HG02973 (cell line): ENCODE measurements around the gene ADAMTS13.

Source experiments
- ATAC-seq: cut with Tn5 transposase; IDR thresholded peaks from one replicate; pipeline ENCODE4 v1.9.1; 2021; ENCODE audit warnings: moderate library complexity; ENCODE audit not compliant: unreplicated experiment

ADAMTS13 gene

GRCh38 chr9:133505901-133506652 is 83.9 kb downstream of the ADAMTS13 start:
- ATAC-seq, result no peak

GRCh38 chr9:133506653-133507038 is 84.5 kb downstream of the ADAMTS13 start:
- ATAC-seq, result no peak

GRCh38 chr9:133507246-133507965 is 85.2 kb downstream of the ADAMTS13 start:
- ATAC-seq, result no peak

- no peak for ATAC-seq
Observed at GRCh38 chr9:133508046-133508445, 85.9 kb downstream of the ADAMTS13 start.
